ENCODE measurements around the gene SLC22A3. TPM values are rescaled to one million over a fixed set of nuclear protein-coding genes. Genes with fewer than 3 reads are reported as not detected.
A peak's percentile ranks its signal among the peaks of the same experiment; 100 is the strongest.

SLC22A3 gene
- total RNA-seq, 4 donors from 2014 or later: 16.1 to 39.2 (median 28.1) TPM

DNA sequence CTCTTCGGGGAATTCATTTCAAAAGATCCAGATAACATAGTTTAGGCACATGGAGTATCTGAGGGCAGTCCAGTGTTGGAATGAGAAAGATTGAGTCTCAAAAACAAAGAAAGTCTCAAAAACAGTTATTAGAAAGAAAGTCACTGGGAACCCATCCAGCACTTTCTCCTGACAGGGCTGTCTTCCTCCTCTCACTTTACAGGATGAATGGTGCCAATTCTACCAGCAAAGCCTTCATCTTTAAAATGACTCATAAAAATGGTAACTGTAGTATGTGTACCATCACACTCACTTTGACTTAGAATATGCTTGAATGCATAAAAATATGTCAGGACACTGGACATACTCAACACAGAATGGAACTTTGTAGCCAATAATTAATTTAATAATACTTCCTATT is 71.3 kb downstream of the SLC22A3 start:
- H3K4me3 ChIP-seq: no peak overlapping the region
- no peak for TF ChIP-seq POLR2A (IDR thresholded peaks at IDR 0.05)
- TF ChIP-seq, protein P1, sequence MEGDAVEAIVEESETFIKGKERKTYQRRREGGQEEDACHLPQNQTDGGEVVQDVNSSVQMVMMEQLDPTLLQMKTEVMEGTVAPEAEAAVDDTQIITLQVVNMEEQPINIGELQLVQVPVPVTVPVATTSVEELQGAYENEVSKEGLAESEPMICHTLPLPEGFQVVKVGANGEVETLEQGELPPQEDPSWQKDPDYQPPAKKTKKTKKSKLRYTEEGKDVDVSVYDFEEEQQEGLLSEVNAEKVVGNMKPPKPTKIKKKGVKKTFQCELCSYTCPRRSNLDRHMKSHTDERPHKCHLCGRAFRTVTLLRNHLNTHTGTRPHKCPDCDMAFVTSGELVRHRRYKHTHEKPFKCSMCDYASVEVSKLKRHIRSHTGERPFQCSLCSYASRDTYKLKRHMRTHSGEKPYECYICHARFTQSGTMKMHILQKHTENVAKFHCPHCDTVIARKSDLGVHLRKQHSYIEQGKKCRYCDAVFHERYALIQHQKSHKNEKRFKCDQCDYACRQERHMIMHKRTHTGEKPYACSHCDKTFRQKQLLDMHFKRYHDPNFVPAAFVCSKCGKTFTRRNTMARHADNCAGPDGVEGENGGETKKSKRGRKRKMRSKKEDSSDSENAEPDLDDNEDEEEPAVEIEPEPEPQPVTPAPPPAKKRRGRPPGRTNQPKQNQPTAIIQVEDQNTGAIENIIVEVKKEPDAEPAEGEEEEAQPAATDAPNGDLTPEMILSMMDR (IDR thresholded peaks at IDR 0.05): no peak
- H3K27me3 ChIP-seq: no peaks in the 10 kb centered on the region
- intact Hi-C loops (cut with DNase I; ENCODE audit: low total_unique reads): no loop called here
- no peaks in the 10 kb centered on the region for H3K36me3 ChIP-seq
- no peaks in the 10 kb centered on the region for H3K9me3 ChIP-seq
- H3K27ac ChIP-seq: no peak overlapping the region
- no peak for DNase-seq
- H3K4me1 ChIP-seq: peaks cover 0 to 6% of the 10 kb centered on the region in 2 donors

DNA sequence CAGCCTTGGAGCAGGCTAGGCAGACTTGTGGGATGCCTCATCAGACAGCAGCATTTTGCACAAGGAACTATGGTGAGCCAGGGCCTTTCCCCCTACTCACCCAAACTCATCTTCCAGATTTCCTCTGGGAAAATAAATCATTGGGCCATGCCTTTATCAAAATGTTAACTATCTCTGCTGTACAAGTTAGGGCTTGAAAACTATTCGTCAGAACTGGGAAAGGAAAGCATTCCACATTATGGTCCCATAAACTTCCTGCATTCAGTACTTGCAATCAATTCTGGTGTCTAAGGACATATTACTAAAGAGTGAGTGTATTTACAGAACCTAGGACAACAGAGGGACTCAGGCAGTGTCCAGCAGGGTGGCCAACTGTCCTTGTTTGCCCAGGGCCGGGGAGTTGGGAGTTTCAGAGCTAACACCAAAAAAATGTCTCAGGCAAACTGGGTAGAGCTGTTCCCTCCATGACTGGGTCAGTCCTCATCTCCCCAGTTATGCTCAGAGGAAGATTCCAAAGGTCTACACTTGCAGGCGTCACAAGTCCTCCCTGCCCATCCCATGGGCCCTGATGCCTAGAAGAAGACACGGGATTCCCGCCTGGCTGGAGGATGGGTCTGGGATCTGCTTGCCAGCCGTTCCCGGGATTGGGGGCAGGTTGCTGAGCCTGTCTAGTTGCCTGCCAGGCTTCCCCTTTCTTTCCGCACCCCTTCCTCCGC is 72.2 kb downstream of the SLC22A3 start:
- TF ChIP-seq, protein P1 (IDR thresholded peaks at IDR 0.05): no peak
- no peak for TF ChIP-seq POLR2A (IDR thresholded peaks at IDR 0.05)
- Histone ChIP-seq H3K27me3 (no peaks in the 10 kb centered on the region), H3K4me3 (no peak overlapping the region), H3K27ac (peak overlapping the region; percentile 68 to 75), H3K9me3 (no peaks in the 10 kb centered on the region), H3K4me1 (peaks cover 0 to 6% of the 10 kb centered on the region in 2 donors), H3K36me3 (no peaks in the 10 kb centered on the region)
- intact Hi-C loops (cut with DNase I; ENCODE audit: low total_unique reads): no loop called here
- DNase-seq: no peak

DNA sequence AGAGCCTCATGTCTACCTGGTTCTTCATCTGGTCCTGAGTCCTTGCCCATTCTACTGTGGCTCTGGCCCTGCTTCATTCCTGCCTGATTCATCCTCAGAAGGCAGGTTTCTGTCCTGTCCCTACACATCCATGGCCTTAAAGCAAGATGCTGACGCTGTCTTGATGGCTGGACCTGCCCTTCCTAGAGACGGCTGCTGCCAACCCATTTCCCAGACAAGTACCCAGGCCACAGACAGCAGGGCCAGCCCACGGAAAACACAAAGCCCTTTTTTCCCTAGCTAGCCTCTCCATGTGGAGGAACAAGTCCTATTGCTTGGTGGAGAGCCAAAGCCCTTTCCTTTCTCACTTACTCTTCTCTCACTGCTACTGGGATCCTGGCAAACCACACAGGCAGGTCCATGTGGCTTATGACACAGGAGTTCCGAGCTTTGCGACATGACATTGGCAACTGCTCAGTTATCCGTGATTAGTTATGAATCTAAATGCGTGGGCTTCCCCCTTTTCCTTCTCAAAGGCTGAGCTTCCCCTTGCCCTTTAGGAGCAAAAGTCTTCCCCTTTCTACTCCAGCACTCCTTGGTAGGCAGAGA is 72.9 kb downstream of the SLC22A3 start:
- H3K36me3 ChIP-seq: no peaks in the 10 kb centered on the region
- peak overlapping the region; percentile 68 to 75 for H3K27ac ChIP-seq
- H3K4me1 ChIP-seq: peaks cover 0 to 6% of the 10 kb centered on the region in 2 donors
- no peak for DNase-seq
- intact Hi-C loops (cut with DNase I; ENCODE audit: low total_unique reads): no loop called here
- no peak for TF ChIP-seq POLR2A (IDR thresholded peaks at IDR 0.05)
- TF ChIP-seq, protein P1 (IDR thresholded peaks at IDR 0.05): no peak
- H3K4me3 ChIP-seq: no peak overlapping the region
- H3K9me3 ChIP-seq: no peaks in the 10 kb centered on the region
- no peaks in the 10 kb centered on the region for H3K27me3 ChIP-seq

DNA sequence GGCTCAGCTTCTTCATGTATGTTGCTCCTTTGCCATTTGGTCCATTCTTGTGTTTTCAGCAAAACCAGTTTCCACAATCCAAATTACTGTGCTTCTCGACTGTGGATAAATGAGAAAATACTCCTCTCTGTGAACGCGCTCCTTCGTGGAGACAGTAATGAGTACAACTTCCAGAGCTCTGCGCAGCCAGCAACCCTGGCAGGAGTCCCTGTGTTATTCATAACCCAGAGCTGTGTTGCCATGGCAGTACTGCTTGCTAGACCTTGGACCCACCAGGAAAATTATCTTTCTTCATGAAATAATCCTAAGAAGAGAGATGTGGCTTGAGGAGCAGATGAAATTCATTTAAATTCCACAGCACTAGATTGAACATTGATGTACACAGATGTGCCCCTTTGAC is 73.7 kb downstream of the SLC22A3 start:
- Histone ChIP-seq H3K36me3 (no peaks in the 10 kb centered on the region), H3K4me1 (peaks cover 0 to 6% of the 10 kb centered on the region in 2 donors), H3K27me3 (no peaks in the 10 kb centered on the region), H3K9me3 (no peaks in the 10 kb centered on the region), H3K4me3 (no peak overlapping the region), H3K27ac (peak overlapping the region; percentile 68 to 75)
- TF ChIP-seq, protein P1 (IDR thresholded peaks at IDR 0.05): no peak
- TF ChIP-seq POLR2A (IDR thresholded peaks at IDR 0.05): no peak
- peak; percentile 69 to 76 for DNase-seq
- intact Hi-C loops (cut with DNase I; ENCODE audit: low total_unique reads): no loop called here

DNA sequence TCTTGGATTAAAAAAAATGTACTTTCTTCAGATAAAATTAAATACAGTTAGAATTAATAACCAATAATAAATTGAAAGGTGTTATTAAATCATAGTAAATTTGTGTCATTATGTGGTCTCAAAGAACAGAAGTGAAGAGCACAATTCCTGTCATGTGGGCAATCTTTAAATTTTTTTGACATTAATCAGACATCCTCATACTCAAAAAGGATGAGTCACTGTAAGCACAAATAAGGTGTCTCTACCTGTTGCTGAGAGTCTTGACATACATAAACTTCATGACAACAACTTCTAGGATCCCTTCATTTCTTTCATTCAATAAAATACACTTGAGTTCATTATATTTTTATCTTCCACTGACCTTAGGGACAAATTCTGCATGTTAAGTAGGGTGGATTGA is 76.1 kb downstream of the SLC22A3 start:
- no peak overlapping the region for H3K4me3 ChIP-seq
- DNase-seq: no peak
- intact Hi-C loops (cut with DNase I; ENCODE audit: low total_unique reads): no loop called here
- no peaks in the 10 kb centered on the region for H3K36me3 ChIP-seq
- no peak for TF ChIP-seq POLR2A (IDR thresholded peaks at IDR 0.05)
- TF ChIP-seq, protein P1 (IDR thresholded peaks at IDR 0.05): no peak
- peak overlapping the region in 1 of 2 donors; percentile 10 for H3K27ac ChIP-seq
- no peaks in the 10 kb centered on the region for H3K9me3 ChIP-seq
- peaks cover 6 to 7% of the 10 kb centered on the region in 2 donors for H3K4me1 ChIP-seq
- no peaks in the 10 kb centered on the region for H3K27me3 ChIP-seq

All from uterus (tissue), 4 donors.